Panc1 (cell line): ENCODE results near the gene PARD3. TPM values are rescaled to one million over a fixed set of nuclear protein-coding genes. Genes with fewer than 3 reads are reported as not detected.

Experiments used
- ATAC-seq: fragments of 200-7000 bp; cut with Tn5 transposase; 2 replicates; pipeline ENCODE4 v1.9.1; 2020; ENCODE audit warnings: mild to moderate bottlenecking, moderate library complexity
- BruUV-seq: library from RNA; stranded (reverse); fragments of 400-500 nt; replicated peaks from 2 replicates; lab custom pipeline; 2021; lab: Mats Ljungman, UMichigan
- CTCF ChIA-PET: fragments of 300-600 bp; sonication (Branson Sonifier 250); formaldehyde crosslinking; loops from one replicate; lab custom pipeline; 2022; ENCODE audit warnings: antibody characterized with exemption; lab: Charles Lee
- POLR2A ChIA-PET: fragments of 300-600 bp; sonication (Branson Sonifier 250); formaldehyde crosslinking; loops from one replicate; lab custom pipeline; 2022; ENCODE audit warnings: antibody characterized with exemption; lab: Charles Lee
- DNase-seq: peaks from one replicate; pipeline ENCODE4 v3.0.0-alpha.2; 2010; ENCODE audit warnings: low read depth, low spot score
- H3K27ac ChIP-seq: 2 replicates; pipeline ENCODE4 v1.5.1; 2011; ENCODE audit warnings: mild to moderate bottlenecking, low read length, inconsistent platforms
- H3K27me3 ChIP-seq: fragments of 200-500 bp; sonication (Bioruptor generic); 2 replicates; pipeline ENCODE4 v1.6.0; 2014; ENCODE audit warnings: low read length, inconsistent platforms; ENCODE audit not compliant: control insufficient read depth, insufficient read depth
- H3K36me3 ChIP-seq: fragments of 200-500 bp; sonication (Bioruptor generic); 2 replicates; pipeline ENCODE4 v1.5.1; 2014; ENCODE audit warnings: inconsistent platforms, mild to moderate bottlenecking, low read length, moderate library complexity; ENCODE audit not compliant: control insufficient read depth, insufficient read depth
- H3K4me1 ChIP-seq: 2 replicates; pipeline ENCODE4 v1.5.1; 2011; ENCODE audit warnings: inconsistent platforms, mild to moderate bottlenecking, low read length, moderate library complexity; ENCODE audit not compliant: control insufficient read depth, insufficient read depth
- H3K4me3 ChIP-seq, 2 experiments: 2 replicates each; pipeline ENCODE4 v1.5.1; 2011 to 2012; ENCODE audit warnings: low read depth in 2 of 2, low read length in 2 of 2, mild to moderate bottlenecking in 2 of 2, inconsistent platforms in 1 of 2, moderate library complexity in 1 of 2
- H3K9me3 ChIP-seq: fragments of 200-500 bp; sonication (Bioruptor generic); 2 replicates; pipeline ENCODE4 v1.5.1; 2014; ENCODE audit warnings: low read depth, mild to moderate bottlenecking, inconsistent platforms, low read length, moderate library complexity; ENCODE audit not compliant: control insufficient read depth, insufficient read depth
- CTCF ChIP-seq: fragments of 450-650 bp; IDR thresholded peaks from 2 replicates; pipeline ENCODE4 v1.5.1; 2017; ENCODE audit warnings: mild to moderate bottlenecking
- POLR2AphosphoS5 ChIP-seq: IDR thresholded peaks from 2 replicates; pipeline ENCODE4 v1.6.1; 2012; ENCODE audit warnings: mild to moderate bottlenecking, low read depth, low read length, moderate library complexity
- REST ChIP-seq, 2 experiments: IDR thresholded peaks; 2 replicates each; pipeline ENCODE4 v1.6.1; 2011 to 2012; ENCODE audit warnings: low read depth in 2 of 2, control low read depth in 1 of 2, low read length in 1 of 2, mild to moderate bottlenecking in 1 of 2, moderate library complexity in 1 of 2; ENCODE audit not compliant: insufficient read depth in 1 of 2
- SIN3A ChIP-seq: IDR thresholded peaks from 2 replicates; pipeline ENCODE4 v1.6.1; 2012; ENCODE audit warnings: low read depth, mild to moderate bottlenecking, low read length, moderate library complexity, borderline replicate concordance; ENCODE audit not compliant: insufficient read depth
- TCF7L2 ChIP-seq: IDR thresholded peaks from 2 replicates; pipeline ENCODE4 v1.6.1; 2011; ENCODE audit warnings: mild to moderate bottlenecking, low read depth, low read length, inconsistent platforms
- in situ Hi-C: cut with HindIII; loops from 2 replicates; pipeline ENCODE4 v1.10.0; 2016; ENCODE audit warnings: low sequenced_read_pairs, low pct_unique_long_range_greater_than_20kb
- intact Hi-C: fragments of 100-400 bp; cut with micrococcal nuclease; formaldehyde crosslinking; loops from one replicate; pipeline ENCODE4 v1.10.0; 2022; ENCODE audit not compliant: unreplicated experiment
- total RNA-seq: library from RNA; stranded (reverse); gene quantifications from one replicate; pipeline ENCODE4 v1.2.1, GENCODE V29; 2021; ENCODE audit not compliant: unreplicated experiment

Gene PARD3
- total RNA-seq, 1 experiment from 2014 or later: 29.8 TPM

- in situ Hi-C loops: no loop called here
- BruUV-seq: no TSS peak
- intact Hi-C loops: no loop called here
- Histone ChIP-seq H3K4me3 (no peak overlapping the region), H3K27me3 (no peaks in the 10 kb centered on the region), H3K36me3 (no peaks in the 10 kb centered on the region), H3K4me1 (no peaks in the 10 kb centered on the region), H3K27ac (no peak overlapping the region), H3K9me3 (no peaks in the 10 kb centered on the region)
- DNase-seq (no peak), ATAC-seq (no peak)
- TF ChIP-seq TCF7L2 (no peak), REST (IDR thresholded peaks at IDR 0.05; ENCODE audit: insufficient read depth in 1 of 2, low read depth in 2 of 2, low read length in 1 of 2) (no peak), CTCF (no peak), POLR2AphosphoS5 (no peak), SIN3A (no peak)
- ChIA-PET POLR2A (no interaction called here), CTCF (no interaction called here)
These were observed 124.6 kb downstream of the PARD3 start for GRCh38 chr10:34690383-34691049.

- no peaks in the 10 kb centered on the region for H3K4me1 ChIP-seq
- CTCF ChIA-PET: no interaction called here
- H3K9me3 ChIP-seq: no peaks in the 10 kb centered on the region
- H3K27ac ChIP-seq: no peak overlapping the region
- no peaks in the 10 kb centered on the region for H3K27me3 ChIP-seq
- TF ChIP-seq TCF7L2: no peak
- no peak for TF ChIP-seq REST (IDR thresholded peaks at IDR 0.05; ENCODE audit: insufficient read depth in 1 of 2, low read depth in 2 of 2, low read length in 1 of 2)
- TF ChIP-seq SIN3A: no peak
- no peak for TF ChIP-seq CTCF
- no peak for TF ChIP-seq POLR2AphosphoS5
- intact Hi-C loops: no loop called here
- H3K36me3 ChIP-seq: no peaks in the 10 kb centered on the region
- DNase-seq: no peak
- ATAC-seq: no peak
- no TSS peak for BruUV-seq
- POLR2A ChIA-PET: no interaction called here
- no peak overlapping the region for H3K4me3 ChIP-seq
- in situ Hi-C loops: no loop called here
These were observed 126.0 kb downstream of the PARD3 start for GRCh38 chr10:34689053-34689452.
